LoVo (cell line): ENCODE data around the gene SCT.

Source experiments
- DNase-seq: peaks from one replicate; pipeline ENCODE4 v3.0.0-alpha.2; 2016; ENCODE audit warnings: low spot score

The SCT gene

GRCh38 chr11:643849-644738, 17.1 kb upstream of the SCT start:
- DNase-seq = no peak

- no peak for DNase-seq
Observed at GRCh38 chr11:643366-643765, 16.4 kb upstream of the SCT start.

DNA sequence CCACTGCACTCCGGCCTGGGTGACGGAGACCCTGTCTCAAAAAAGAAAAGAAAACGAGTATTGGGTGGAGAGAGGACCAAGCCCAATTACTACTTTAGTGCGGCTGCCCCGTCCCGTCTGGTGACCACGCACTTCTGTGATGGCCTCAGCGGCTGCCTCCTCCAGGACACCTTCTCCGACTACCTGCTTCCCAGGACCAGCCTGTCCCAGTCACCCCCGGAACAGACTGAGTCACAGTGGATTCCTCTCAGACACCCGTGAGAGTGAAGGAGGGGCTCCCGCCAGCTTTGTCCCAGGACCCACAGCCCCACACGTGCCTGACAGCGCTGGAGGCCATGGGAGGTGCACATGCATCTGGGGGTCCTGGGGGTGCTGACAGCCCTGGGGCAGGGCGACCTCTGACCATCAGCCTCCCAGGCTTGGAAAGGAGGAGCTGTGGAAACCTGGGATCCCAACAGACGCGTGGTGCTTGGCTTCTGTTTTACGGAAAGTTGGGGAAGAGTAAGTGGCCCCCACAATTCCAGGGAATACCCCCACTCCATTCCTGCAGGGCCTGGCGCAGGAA, 14.9 kb upstream of the SCT start:
- DNase-seq = no peak

GRCh38 chr11:640021-640706, 13.2 kb upstream of the SCT start:
- no peak for DNase-seq

DNA sequence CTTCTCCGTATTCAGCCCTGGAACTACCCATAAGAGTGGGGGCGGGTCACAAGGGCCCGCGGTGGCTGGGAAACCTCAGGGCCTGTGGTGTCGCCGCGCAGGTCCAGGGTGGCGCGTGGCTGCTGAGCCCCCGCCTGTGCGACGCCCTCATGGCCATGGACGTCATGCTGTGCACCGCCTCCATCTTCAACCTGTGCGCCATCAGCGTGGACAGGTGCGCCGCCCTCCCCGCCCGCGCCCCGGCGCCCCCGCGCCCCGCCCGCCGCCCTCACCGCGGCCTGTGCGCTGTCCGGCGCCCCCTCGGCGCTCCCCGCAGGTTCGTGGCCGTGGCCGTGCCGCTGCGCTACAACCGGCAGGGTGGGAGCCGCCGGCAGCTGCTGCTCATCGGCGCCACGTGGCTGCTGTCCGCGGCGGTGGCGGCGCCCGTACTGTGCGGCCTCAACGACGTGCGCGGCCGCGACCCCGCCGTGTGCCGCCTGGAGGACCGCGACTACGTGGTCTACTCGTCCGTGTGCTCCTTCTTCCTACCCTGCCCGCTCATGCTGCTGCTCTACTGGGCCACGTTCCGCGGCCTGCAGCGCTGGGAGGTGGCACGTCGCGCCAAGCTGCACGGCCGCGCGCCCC, 12.5 kb upstream of the SCT start:
- no peak for DNase-seq

DNA sequence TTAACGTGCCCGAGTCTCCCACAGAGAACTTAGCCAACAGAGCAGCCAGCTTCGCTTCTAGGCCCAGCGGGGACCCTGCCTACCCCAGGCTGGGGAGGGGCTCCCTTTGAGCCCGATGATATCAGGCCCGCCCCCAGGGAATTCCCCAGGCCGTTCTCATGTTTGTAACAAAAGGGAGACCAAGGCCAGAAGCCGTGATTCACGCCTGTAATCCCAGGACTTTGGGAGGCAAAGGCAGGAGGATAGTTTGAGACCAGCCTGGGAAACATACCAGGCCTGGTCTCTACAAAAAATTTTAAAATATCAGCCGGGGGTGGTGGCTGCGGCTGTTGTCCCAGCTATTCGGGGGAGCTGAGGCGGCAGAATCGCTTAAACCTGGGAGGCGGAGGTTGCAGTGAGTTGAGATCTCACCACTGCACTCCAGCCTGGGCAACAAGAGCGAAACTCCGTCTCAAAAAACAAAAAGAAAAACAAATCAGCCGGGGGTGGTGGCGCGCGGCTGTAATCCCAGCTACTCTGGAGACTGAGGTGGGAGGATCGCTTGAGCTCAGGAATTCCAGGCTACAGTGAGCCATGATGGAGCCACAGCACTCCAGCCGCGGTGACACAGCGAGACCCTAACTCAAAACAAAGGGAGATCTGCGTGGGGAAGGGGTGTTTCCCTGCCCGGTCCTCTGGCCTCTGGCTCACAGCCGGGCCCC, 11.8 kb upstream of the SCT start:
- no peak for DNase-seq

GRCh38 chr11:637593-638521, 10.9 kb upstream of the SCT start:
- DNase-seq = no peak

DNA sequence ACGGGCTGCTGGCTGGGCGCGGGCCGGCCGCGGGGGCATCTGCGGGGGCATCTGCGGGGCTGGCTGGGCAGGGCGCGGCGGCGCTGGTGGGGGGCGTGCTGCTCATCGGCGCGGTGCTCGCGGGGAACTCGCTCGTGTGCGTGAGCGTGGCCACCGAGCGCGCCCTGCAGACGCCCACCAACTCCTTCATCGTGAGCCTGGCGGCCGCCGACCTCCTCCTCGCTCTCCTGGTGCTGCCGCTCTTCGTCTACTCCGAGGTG, 10.3 kb upstream of the SCT start:
- DNase-seq = no peak

- no peak for DNase-seq
Observed at GRCh38 chr11:636511-637332, 9.7 kb upstream of the SCT start, which contains the start of gene DRD4. Gene DRD4, plus strand, starts transcription at chr11:637269. Its CDS starts 36 bp downstream, at chr11:637305.

GRCh38 chr11:635945-636510, 9.0 kb upstream of the SCT start:
- no peak for DNase-seq

GRCh38 chr11:630871-631270, 3.9 kb upstream of the SCT start:
- DNase-seq = no peak

DNA sequence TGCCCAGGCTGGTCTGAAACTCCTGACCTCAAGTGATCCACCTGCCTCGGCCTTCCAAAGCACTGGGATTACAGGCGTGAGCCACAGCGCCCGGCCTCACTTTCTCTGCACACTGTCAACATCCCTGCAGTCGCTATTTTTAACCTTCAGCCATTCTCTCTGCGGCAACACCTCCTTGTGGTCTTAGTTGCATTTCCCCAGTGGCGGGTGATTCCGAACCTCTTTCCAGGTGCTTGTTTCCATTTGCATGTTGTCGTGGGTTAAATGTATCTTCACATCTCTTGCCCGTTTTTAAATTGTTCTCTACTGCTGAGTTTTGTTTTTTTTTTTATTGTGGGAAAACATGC, 2.2 kb upstream of the SCT start:
- DNase-seq = no peak

DNA sequence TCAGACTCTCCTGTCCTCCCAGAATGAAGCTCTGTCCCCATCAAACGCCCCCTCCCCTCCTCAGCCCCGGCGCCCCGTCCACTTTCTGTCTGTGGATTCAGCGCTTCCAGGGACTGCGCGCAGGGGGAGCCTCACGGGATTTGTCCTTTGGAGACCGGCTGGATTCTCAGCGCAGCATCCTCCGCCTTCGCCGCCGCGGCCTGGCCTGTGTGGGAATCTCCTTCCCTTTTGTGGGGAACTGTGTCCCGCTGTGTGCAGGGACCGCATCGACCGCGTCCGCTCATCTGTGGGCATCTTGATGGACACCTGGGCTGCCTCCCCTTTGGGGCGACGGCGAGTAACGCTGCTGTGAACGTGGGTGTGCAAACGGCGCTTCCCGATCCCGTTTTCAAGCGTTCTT, 1.1 kb upstream of the SCT start:
- DNase-seq = no peak

GRCh38 chr11:627308-627576, 261 bp upstream of the SCT start:
- no peak for DNase-seq

GRCh38 chr11:625636-626268, 1.2 kb downstream of the SCT start:
- no peak for DNase-seq

DNA sequence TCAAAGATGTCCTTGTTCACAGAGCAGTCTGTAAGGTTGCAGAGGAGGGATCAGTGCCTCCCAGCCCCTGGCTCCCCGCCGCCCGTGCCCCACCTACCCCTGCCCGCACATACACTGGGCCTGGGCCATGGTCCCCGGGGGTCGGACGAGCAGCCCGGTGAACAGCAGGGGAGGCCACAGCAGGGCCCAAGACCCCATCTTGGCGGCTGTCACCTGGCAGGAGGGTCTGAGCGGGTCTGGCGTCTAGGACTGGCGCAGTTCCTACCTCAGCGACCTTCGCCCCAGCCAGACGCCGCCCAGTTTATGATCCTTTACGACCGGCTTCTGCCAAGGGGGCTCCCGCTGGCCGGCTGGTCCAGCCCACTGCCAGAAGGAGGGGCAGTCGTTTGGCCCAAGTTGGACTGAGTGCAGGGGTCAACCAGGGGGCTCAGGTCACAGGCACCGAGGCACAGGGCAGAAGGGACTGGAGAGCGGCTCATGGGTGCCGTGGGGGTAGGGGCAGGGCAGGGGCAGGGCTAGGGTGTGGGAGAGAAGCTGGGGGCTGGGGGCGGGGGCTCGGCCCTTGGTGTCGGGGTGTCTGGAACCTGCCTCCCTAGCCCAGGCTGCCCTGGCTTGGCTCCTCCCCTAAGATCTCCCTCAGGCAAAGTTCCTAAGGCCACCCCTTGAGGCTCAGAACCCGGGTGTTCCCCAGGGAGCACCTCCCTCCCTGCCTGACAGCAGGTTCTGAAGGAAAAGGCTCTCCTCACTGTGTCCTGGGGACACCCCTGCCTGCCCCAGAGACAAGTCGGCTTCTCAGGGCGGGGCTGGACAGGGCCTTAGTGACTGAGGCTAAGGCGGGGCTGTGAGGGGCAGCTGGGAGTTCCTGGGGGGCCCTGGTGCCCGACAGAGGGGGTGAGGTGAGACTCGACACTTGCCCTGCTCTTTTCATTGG, 2.0 kb downstream of the SCT start, which contains the start of gene CDHR5:
TSS of gene CDHR5 (minus strand) at position 251 of the 931 bp plus-strand sequence. CDS start at position 198, 53 bp downstream.
- no peak for DNase-seq

- peak; percentile 63 for DNase-seq
Observed at GRCh38 chr11:623999-624704, 2.8 kb downstream of the SCT start.

DNA sequence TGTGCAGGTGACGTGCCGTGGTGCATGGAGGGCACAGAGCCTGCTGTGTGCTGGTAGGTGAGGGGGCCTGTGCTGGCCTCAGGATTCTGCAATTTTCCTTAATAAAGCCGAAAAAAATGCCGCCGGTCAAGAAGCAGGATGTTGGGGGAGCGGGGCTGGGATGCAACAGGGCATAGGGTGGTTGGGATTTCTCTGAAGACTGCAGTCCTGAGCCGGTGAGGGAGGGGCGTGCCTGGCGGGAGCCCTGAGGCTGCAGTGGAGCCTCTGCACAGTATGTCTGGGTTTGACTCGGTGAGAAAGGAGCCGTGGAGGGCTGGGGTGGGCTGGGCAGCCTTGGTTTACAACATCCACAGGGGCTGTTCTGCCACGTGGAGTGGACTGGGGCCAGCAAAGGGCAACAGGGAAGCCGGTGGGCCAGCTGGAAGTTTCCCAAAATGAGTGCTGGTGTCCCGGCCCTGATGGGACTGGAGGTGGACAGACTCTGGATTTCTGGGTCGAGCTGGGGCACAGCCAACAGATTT, 3.6 kb downstream of the SCT start:
- no peak for DNase-seq
